Stimulated activated naive CD4-positive, alpha-beta T cell (primary cell): Measurements from ENCODE around the gene ACVR1.
"Not testable (repeated sequence)": the region's sequence is repeated elsewhere in the genome, so short reads cannot be mapped to it uniquely, and the experiment has no call there.

Source experiments
- DNase-seq, 6 experiments: peaks; one replicate each; lab custom pipeline; 2025; lab: John Stamatoyannopoulos, UW

The ACVR1 gene

DNA sequence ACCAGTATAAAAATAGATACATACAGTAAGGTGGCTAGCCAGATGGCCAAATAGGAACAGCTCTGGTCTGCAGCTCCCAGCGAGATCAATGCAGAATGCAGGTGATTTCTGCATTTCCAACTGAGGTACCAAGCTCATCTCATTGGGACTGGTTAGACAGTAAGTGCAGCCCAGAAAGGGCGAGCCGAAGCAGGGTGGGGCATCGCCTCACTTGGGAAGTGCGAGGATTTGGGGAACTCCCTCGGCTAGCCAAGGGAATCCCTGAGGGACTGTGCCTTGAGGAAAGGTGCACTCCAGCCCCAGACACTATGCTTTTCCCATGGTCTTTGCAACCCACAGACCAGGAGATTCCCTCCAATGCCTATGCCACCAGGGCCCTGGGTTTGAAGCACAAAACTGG is 172.0 kb downstream of the ACVR1 start:
- not testable (repeated sequence) for DNase-seq

GRCh38 chr2:157699806-157700205 is 176.3 kb downstream of the ACVR1 start:
- no peak for DNase-seq

- DNase-seq, result no peak
These were observed 177.1 kb downstream of the ACVR1 start for GRCh38 chr2:157699009-157699408.

DNA sequence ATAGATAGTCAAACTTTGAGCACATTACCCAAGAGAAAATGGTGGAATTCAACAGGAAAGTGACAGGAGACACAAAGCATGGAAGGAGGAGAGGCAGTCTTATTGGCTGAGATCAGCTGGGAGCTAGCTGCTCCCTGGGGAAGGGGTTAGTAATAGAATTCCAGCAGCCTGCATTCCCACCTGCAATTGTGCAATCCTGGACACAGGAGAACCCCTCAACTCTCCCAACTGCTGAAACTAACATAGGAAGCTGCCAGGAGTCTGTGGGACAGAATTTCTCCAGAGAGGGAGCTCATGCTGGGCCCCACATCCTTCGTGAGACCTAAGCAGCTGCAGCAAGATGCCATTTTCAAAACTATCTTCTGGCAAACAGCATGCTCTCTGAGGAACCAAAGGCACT is 177.7 kb downstream of the ACVR1 start:
- no peak for DNase-seq

DNA sequence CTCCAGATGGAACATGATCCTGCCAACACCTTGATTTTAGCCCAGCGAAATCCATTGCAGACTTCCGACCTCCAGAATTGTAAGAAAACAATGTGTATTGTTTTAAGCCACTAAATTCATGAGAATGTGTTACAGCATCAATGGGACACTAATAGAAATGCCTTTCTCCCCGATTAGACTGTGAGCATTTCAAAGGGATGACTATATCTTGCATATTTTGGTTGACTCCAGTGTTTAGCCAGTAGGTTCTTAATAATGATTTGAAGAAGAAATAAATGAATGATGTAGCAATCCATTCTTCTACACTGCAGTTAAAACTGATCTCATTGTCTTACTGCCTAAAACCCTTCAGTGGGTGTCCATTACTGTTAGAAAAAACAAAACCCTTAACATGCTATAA is 180.1 kb downstream of the ACVR1 start:
- DNase-seq, result no peak

DNA sequence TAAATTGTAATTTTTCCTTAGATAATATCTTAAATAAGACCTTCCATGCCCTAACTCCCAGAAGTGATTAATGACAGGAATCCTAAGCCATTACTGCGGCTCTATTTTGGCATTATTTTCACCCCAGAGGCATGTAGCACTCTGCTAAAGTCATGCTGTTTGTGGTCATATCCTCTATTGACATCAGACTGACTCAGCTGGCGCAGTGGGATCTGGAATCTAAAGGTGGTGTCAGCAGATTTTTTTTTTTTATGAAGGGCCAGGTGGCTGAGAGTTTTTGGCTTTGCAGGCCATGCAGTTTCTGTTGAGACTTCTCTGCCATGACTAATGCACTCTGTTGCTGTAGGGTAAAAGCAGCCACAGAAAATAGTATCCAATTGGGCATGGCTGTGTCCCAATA is 183.4 kb downstream of the ACVR1 start:
- no peak for DNase-seq

DNA sequence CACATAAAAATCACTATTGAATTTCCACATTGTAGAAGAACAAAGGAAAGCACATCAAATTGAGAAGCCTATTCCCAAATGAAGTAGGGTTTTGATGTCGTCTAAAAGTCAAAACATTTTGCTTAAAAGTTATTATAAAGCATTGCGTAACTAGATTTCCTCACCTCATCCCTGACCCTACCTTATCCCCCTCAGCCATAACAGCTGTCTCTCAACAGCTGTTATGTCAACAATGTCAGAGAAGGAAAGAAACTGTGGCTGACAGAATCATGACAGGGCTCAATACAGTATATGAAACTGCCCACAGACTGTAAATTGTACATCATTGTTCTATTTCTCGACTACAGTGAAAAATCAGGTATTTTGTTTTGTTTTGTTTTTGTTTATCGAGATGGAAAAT is 184.4 kb downstream of the ACVR1 start:
- DNase-seq, result no peak

DNA sequence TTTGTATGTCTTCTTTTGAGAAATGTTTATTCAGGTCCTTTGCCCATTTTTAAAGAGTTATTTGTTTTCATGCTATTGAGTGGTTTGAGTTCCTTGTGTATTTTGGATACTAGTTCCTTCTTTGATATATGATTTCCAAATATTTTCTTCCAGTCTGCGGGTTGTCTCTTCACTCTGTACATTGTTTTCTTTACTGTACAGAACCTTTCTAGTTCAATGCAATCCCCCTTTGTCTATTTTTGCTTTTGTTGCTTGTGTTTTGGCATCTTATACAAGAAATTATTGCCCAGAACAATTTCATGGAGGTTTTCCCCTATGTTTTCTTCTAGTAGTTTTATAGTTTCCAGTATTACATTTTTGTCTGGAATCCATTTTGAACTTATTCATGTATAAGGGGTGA is 185.0 kb downstream of the ACVR1 start:
- no peak for DNase-seq
